Adipocyte (in vitro differentiated cells): ENCODE measurements around the gene METRNL.

ENCODE experiments used
- DNase-seq: peaks from one replicate; pipeline ENCODE4 v3.0.0-alpha.2; 2015; ENCODE audit warnings: low read depth
- H3K27me3 ChIP-seq: replicated peaks from 2 replicates; pipeline ENCODE4 v1.7.0; 2013; ENCODE audit warnings: mild to moderate bottlenecking, low read length, moderate library complexity; ENCODE audit not compliant: control insufficient read depth, insufficient read depth
- H3K36me3 ChIP-seq: 2 replicates; pipeline ENCODE4 v1.7.0; 2013; ENCODE audit warnings: low read length, mild to moderate bottlenecking, moderate library complexity; ENCODE audit not compliant: control insufficient read depth, insufficient read depth, severe bottlenecking
- H3K4me1 ChIP-seq: 2 replicates; pipeline ENCODE4 v1.7.0; 2013; ENCODE audit warnings: mild to moderate bottlenecking, low read length, moderate library complexity; ENCODE audit not compliant: control insufficient read depth, insufficient read depth
- H3K4me3 ChIP-seq: 2 replicates; pipeline ENCODE4 v1.7.0; 2013; ENCODE audit warnings: mild to moderate bottlenecking, low read length, moderate library complexity
- H3K9ac ChIP-seq: 2 replicates; pipeline ENCODE4 v1.7.0; 2013; ENCODE audit warnings: mild to moderate bottlenecking, low read length, moderate library complexity
- H3K9me3 ChIP-seq: 2 replicates; pipeline ENCODE4 v1.7.0; 2013; ENCODE audit warnings: mild to moderate bottlenecking, low read length, moderate library complexity; ENCODE audit not compliant: control insufficient read depth

The METRNL gene

DNA sequence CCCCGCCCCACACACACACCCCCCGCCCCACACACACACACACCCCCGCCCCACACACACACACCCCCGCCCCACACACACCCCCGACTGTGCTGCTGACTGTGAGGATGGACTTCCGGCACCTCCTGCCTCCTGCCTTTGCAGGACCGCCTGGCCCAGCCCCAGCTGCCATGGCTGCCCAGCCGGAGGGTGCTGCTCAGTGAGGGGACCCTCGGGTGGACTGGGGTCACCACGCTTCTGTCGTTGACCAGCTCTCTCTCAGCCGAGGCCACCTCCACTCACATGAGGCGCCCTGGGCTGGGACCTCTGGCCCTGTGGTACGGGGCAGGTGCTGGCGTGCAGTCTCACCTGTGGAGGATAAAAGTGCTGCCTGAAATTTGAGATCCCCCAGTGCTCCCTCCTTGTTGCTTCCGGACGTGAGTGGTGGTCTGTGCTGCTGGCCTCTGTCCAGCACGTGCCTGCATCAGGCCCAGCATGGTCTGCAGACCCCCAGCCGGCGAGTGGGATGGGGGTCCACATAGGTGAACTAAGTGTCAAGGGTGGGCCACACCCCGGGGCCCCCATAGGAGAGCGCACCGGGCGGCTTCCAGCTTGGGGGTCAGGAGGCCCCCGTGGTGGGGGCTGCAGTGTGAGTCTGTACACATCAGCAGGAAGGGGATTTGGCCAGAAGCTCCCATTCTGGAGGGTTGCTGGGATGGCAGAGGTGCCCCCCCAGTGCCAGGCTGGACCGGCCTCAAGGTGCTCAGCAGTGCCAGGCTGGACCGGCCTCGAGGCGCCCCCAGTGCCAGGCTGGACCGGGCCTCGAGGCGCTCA, 11.2 kb downstream of the METRNL start:
- peaks cover 48% of the 10 kb centered on the region for H3K4me1 ChIP-seq
- no peak for DNase-seq
- H3K4me3 ChIP-seq: peak overlapping the region; percentile 69
- peaks cover 30% of the 10 kb centered on the region for H3K36me3 ChIP-seq
- no peaks in the 10 kb centered on the region for H3K27me3 ChIP-seq
- no peaks in the 10 kb centered on the region for H3K9me3 ChIP-seq
- peak overlapping the region; percentile 75 for H3K9ac ChIP-seq

DNA sequence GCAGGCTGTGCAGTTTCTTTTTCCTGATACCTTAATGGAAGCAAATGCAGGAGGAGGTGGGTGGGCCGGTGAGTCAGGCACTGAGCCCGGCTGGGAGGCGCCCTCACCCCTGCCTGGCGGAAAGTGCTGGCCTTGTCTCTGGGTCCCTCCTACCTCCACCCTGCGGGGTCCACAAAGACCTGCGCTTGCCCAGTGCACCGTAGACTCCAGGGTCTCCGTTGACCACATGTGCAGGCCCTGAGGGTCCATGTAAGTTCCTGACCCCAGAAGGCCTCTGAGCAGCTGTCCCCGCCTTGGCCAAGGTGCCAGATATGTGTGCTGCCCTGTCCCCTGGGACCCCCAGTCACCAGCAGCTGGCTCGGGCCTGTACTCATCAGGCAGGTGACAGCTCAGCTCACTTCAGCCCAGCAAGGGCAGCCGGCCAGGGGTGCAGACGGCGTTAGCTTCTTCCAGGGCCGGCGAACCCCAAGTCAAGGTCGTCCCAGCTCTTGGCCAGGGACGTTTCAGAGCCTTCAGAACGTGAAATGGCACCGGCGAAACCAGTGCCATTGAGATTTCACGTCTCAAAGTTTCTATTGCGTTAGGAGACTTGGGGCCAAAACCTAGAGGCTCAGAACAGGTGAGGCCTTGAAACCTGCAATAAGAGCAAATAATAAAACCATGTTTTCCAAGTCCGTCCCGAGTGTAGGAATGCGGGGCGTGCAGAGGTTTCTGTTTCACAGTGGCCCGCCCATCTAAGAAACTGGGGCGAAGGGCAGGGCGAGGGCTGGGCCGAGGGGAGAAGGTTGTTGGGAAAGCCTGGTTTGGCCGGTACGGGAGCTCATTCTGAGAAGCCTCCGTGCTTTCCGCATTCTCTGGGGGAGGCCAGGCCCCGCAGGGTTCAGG, 12.1 kb downstream of the METRNL start:
- peaks cover 39% of the 10 kb centered on the region for H3K36me3 ChIP-seq
- peak overlapping the region; percentile 69 for H3K4me3 ChIP-seq
- DNase-seq: no peak
- H3K9me3 ChIP-seq: no peaks in the 10 kb centered on the region
- H3K4me1 ChIP-seq: peaks cover 40% of the 10 kb centered on the region
- peak overlapping the region; percentile 75 for H3K9ac ChIP-seq
- H3K27me3 ChIP-seq: no peaks in the 10 kb centered on the region

DNA sequence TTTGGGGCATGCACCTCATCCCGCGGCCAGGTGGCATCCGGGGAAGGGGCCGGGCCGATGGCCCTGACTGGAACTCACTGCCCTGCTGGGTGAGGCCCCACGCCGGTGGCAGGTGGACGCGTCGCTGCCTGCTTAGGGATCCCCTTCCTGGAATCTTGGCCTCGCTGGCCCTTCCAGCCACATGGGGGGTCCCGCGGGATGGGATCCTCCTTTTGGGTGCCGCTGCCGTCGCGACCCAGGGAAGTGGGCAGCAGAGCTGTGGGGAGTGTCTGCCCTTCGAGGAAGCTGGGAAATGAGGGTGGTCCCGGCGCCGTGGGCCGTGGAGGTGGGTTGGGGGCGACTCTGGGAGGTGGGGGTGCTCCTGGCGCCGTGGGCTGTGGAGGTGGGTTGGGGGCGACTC, 12.8 kb downstream of the METRNL start:
- DNase-seq: no peak
- H3K27me3 ChIP-seq: no peaks in the 10 kb centered on the region
- peaks cover 37% of the 10 kb centered on the region for H3K4me1 ChIP-seq

DNA sequence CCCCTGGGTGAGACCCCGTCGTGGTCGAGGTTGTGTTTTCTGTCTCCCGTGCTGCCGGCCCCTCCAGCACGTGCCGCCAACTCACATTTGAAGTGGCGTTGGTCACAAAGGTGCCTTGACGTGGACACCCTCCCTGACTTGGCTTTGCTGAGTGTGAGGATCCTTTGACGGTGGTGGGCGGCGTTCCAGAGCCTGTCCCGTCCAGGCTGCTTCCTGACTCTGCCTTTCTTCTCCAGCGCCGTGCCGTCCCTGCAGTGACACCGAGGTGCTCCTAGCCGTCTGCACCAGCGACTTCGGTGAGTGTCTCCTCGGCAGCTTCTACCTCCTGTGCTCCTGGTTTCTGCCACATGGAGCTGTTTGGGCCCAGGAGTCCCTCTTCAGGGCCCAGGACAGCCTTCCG, 13.5 kb downstream of the METRNL start:
- H3K9me3 ChIP-seq: no peaks in the 10 kb centered on the region
- H3K9ac ChIP-seq: peak overlapping the region; percentile 53
- H3K4me3 ChIP-seq: no peak overlapping the region
- no peaks in the 10 kb centered on the region for H3K27me3 ChIP-seq
- peaks cover 36% of the 10 kb centered on the region for H3K4me1 ChIP-seq
- no peak for DNase-seq
- peaks cover 40% of the 10 kb centered on the region for H3K36me3 ChIP-seq

More for the DNA sequence above, 12.8 kb downstream of the METRNL start:
- Histone ChIP-seq H3K36me3 (peaks cover 41% of the 10 kb centered on the region), H3K9me3 (no peaks in the 10 kb centered on the region), H3K4me3 (peak overlapping the region; percentile 69), H3K9ac (peak overlapping the region; percentile 75)

DNA sequence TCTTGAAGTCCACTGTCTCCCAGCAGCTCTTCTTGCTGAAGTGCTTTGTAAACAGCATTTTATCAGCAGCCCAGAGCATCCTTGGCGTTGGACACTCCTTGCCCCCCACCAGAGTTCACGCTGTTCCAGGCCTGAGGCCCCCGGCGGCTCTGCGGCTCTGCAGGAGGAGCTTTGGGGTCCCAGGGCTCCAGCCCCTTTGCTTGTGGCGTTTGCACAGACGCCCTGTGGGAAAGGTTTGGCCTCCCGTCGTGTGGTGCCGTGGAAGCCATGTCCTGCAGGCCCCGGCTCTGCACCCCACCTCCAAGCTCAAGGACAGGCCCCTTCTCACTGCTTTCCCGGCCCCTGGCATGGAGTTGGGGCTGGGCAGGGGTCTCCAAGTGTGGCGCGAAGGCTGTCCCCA, 14.1 kb downstream of the METRNL start:
- no peaks in the 10 kb centered on the region for H3K27me3 ChIP-seq
- no peaks in the 10 kb centered on the region for H3K9me3 ChIP-seq
- peak overlapping the region; percentile 53 for H3K9ac ChIP-seq
- peaks cover 38% of the 10 kb centered on the region for H3K4me1 ChIP-seq
- H3K4me3 ChIP-seq: no peak overlapping the region
- H3K36me3 ChIP-seq: peaks cover 35% of the 10 kb centered on the region
- DNase-seq: no peak

DNA sequence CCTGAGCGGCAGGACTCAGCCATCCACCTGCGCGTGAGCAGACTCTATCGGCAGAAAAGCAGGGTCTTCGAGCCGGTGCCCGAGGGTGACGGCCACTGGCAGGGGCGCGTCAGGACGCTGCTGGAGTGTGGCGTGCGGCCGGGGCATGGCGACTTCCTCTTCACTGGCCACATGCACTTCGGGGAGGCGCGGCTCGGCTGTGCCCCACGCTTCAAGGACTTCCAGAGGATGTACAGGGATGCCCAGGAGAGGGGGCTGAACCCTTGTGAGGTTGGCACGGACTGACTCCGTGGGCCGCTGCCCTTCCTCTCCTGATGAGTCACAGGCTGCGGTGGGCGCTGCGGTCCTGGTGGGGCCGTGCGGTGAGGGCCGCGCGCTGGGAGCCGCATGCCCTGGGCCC, 14.9 kb downstream of the METRNL start:
- H3K9ac ChIP-seq: no peak overlapping the region
- DNase-seq: no peak
- peaks cover 44% of the 10 kb centered on the region for H3K4me1 ChIP-seq
- no peaks in the 10 kb centered on the region for H3K9me3 ChIP-seq
- no peaks in the 10 kb centered on the region for H3K27me3 ChIP-seq
- no peak overlapping the region for H3K4me3 ChIP-seq
- peaks cover 35% of the 10 kb centered on the region for H3K36me3 ChIP-seq

DNA sequence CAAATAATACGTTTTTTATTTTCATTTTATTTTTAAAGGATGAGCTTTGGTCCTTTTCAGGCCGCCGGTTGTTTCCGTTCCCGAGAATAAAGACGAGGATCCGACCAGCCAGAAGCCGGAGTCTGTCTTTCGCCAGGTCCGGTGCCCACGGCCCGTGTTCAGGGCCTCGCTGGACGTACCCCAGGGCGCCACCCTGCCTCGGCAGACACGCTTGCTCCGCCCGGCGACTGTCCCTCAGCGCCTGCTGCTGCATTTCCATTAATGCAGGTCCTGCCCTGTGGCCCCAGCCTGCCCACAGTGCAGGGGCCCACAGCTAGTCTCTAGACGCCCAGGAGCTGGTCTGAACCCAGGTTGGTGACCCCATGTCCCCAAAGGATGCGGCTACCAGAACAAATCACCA, 15.6 kb downstream of the METRNL start:
- Histone ChIP-seq H3K27me3 (no peaks in the 10 kb centered on the region), H3K4me1 (peaks cover 50% of the 10 kb centered on the region), H3K4me3 (no peak overlapping the region)

DNA sequence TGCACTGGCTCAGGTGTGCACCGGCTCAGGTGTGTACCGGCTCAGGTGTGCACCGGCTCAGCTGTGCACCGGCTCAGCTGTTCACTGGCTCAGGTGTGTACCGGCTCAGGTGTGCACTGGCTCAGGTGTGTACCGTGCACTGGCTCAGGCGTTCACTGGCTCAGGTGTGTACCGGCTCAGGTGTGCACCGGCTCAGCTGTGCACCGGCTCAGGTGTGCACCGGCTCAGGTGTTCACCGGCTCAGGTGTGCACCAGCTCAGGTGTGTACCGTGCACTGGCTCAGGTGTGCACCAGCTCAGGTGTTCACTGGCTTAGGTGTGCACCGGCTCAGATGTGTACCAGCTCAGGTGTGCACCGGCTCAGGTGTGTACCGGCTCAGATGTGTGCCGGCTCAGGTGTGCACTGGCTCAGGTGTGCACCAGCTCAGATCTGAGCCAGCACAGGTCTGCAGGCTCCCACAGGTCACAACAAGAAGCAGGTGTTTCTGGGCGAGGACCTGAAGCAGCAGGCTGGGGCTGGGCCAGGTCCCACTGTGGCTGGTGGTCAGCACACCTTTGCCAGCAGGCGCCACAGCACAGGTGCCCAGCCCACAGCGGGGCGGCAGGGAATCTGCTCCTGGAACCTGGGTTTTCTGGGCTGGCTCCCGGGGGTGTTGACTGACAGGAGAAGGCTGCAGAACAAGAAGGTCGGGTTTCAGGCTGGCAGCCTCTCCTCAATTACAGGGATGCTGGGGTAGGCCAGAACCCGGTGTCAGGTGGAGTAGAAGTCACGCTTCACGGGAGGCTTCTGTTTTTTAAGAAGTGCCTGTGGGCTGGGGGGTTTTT, 17.2 kb downstream of the METRNL start:
- DNase-seq: no peak
- no peaks in the 10 kb centered on the region for H3K27me3 ChIP-seq
- peaks cover 35% of the 10 kb centered on the region for H3K36me3 ChIP-seq
- peaks cover 47% of the 10 kb centered on the region for H3K4me1 ChIP-seq
- no peak overlapping the region for H3K4me3 ChIP-seq
- no peaks in the 10 kb centered on the region for H3K9me3 ChIP-seq
- no peak overlapping the region for H3K9ac ChIP-seq

More for the DNA sequence above, 15.6 kb downstream of the METRNL start:
- DNase-seq: no peak
- Histone ChIP-seq H3K9me3 (no peaks in the 10 kb centered on the region), H3K36me3 (peaks cover 35% of the 10 kb centered on the region), H3K9ac (no peak overlapping the region)

DNA sequence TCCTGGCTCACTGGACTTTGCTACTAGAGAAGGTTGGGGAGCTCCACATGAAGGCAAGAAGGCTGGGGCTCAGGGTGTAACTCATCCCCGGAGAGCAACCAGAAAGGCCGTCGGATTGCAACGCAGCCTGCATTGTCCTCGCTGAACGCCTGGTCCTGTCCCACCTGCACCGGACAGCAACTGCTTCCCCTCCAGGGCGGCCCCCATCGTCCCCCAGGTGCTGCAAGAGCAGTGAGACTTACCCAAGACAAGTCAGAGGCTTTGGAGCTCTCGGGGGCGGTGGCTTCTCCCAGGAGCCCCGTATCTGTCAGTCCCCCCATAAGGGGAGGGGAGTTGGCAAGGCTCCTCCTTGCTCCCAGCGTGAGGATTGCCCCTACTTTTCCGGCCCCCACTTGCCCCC, 18.4 kb downstream of the METRNL start:
- Histone ChIP-seq H3K4me1 (peaks cover 46% of the 10 kb centered on the region), H3K9ac (peak overlapping the region; percentile 69), H3K27me3 (no peaks in the 10 kb centered on the region), H3K36me3 (peaks cover 35% of the 10 kb centered on the region), H3K4me3 (no peak overlapping the region), H3K9me3 (no peaks in the 10 kb centered on the region)
- DNase-seq: no peak

DNA sequence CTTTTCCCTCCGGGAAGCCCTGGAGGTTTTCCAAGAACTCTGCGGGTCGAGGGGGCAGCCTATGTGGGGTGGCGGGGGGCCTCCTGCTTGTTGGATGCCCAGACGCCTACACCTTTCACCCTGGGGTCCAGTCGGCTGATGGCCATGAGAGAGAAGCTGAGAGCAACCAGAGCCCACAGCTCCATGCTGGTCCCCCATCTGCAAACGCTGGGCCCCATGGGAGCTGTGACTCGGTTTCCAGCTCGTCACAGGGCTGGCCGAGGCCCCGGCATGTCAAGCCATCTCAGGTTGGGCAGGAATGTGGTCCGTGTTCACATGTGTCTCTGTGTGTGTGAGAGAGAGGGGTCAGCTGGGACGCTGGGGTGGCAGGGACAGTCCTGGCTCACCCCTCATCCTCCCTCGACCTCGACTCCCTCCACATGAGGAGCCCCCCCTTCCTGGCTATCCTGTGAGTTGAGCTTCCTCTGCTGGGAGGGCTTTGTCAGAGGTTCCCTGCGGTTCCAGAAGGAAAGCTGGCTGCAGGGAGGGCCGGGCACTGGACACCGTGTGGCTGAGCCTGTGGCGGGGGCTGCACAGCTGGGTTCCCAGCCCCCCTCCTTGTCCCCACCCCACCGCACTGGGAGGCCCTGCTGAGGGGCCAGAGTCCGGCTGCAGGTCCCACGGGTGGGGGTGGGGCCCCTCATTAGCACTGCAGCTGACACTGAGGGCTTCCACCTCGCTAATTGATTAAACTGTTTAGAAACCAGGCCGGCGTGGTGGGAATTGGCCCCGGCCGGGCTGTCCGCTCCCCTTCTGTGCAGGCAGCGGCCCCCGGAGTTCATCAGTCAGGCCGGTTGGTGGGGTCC, 19.1 kb downstream of the METRNL start:
- Histone ChIP-seq H3K9me3 (no peaks in the 10 kb centered on the region), H3K4me1 (peaks cover 41% of the 10 kb centered on the region), H3K9ac (peak overlapping the region; percentile 69), H3K27me3 (no peaks in the 10 kb centered on the region), H3K36me3 (peaks cover 32% of the 10 kb centered on the region), H3K4me3 (no peak overlapping the region)
- no peak for DNase-seq
